Fibroblast of skin of left quadriceps (primary cell): ENCODE measurements around the gene IRF8.
"Not testable (repeated sequence)": the region's sequence is repeated elsewhere in the genome, so short reads cannot be mapped to it uniquely, and the experiment has no call there.

Source experiments
- DNase-seq, 2 experiments: peaks; one replicate each; pipeline ENCODE4 v3.0.0-alpha.2; 2013; ENCODE audit warnings: low read depth in 2 of 2

IRF8 gene

GRCh38 chr16:85892760-85893159 lies 6.2 kb upstream of the IRF8 start:
- no peak for DNase-seq

- DNase-seq, result no peak
Measured at GRCh38 chr16:85894266-85894665, 4.7 kb upstream of the IRF8 start.

DNA sequence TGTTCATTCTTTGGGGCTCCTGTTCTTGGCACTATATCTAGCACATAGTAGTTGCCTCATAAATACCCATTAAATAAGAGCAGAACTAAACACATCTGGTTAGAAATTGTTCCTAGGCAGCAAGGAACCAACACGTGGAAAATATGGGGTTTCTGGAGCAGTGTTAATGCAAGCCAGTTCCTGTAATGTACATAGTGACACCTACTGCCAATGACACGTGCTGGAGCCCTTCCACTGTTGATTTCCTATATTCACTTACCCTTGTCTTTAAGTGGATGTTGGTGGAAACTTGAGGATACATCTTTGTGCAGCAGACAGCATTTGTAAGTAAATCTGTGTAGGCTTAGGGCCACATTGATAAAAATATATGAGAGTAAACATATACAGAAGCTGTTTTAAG lies 1.6 kb upstream of the IRF8 start:
- DNase-seq, result no peak

DNA sequence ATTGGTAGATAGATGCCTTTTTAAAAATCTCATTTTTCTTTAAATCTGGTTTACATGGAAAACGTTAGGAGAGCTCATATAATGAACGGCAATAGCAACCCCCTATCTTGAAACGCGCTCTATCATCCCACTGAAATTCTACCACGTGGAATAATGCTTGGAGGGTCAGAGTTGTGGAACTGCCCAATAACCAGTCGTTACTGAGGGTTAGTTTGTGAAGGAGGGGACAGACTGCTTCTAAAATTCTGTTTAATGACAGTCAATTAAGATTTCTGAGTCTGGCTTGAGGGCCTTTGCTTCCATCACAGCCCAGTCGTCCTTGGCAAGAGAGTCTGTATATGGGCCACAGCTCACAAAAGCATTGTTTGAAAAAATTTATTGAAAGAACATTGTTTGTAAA lies 482 bp downstream of the IRF8 start:
- no peak for DNase-seq

GRCh38 chr16:85900027-85900792 lies 1.2 kb downstream of the IRF8 start:
- DNase-seq, result no peak

DNA sequence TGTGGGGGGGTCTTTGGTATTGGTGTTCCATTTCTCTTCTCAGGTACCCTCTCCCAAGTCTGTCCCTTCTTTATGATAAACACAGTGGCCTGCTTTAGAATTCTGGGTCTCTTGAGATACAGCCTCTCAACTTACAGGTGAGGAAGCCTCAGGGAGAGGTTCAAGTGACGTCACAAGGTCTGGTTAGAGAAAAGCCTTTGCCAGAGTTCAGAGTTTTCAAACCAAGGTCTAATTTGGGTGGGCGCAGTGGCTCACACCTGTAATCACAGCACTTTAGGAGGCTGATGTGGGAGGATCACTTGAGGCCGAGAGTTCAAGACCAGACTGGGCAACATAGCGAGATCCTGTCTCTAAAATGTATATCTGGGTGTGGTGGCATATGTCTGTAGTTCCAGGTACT lies 2.1 kb downstream of the IRF8 start:
- no peak for DNase-seq

DNA sequence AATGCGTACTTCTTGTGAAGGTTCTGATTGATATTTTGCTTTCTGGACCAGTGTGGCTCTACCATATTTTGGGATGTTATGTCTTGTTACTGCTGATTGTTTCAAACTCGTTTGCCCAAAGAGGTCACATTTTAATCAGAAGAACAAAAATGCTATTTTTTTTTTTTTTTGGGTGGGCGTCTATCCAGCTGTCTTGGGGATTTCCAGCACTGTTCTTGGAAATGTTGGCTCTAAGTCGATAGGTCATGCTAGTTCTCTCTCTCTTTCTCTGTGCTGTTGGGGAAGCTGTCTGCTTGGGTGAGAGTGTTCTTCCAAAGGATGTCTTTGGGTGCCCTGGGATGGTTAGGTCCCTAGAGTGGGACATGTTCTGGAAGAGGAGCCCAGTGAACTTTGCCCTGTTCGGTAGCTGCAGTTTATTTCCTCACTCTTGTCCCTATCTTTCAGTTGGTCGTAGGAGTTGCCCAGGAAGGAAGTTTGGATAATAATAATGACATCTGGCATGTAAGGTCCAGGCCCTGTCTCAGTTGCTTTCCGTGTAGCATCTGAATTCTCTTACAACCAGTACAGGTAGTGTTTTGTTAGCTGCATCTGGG lies 2.9 kb downstream of the IRF8 start:
- DNase-seq, result no peak

GRCh38 chr16:85902366-85903155 lies 3.6 kb downstream of the IRF8 start:
- no peak for DNase-seq

DNA sequence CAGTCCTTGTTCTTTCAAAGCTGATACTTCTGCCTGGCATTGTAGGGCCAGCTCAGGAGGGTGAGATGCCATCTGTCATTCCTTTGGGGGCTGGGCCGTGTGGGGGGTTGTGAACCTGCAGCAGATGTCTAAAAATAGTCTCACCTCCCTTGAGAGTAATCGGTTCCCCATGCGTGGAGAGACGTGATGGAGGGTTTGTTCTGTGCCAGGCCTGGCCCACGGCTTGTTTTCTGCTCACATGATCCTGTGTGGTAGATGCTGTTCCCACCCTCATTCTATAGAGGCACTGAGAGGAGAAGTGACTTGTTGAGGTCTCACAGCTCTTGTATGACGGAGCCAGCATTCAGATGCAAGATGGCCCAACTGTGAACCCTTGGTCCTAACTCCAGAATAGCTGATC lies 4.6 kb downstream of the IRF8 start:
- no peak for DNase-seq

DNA sequence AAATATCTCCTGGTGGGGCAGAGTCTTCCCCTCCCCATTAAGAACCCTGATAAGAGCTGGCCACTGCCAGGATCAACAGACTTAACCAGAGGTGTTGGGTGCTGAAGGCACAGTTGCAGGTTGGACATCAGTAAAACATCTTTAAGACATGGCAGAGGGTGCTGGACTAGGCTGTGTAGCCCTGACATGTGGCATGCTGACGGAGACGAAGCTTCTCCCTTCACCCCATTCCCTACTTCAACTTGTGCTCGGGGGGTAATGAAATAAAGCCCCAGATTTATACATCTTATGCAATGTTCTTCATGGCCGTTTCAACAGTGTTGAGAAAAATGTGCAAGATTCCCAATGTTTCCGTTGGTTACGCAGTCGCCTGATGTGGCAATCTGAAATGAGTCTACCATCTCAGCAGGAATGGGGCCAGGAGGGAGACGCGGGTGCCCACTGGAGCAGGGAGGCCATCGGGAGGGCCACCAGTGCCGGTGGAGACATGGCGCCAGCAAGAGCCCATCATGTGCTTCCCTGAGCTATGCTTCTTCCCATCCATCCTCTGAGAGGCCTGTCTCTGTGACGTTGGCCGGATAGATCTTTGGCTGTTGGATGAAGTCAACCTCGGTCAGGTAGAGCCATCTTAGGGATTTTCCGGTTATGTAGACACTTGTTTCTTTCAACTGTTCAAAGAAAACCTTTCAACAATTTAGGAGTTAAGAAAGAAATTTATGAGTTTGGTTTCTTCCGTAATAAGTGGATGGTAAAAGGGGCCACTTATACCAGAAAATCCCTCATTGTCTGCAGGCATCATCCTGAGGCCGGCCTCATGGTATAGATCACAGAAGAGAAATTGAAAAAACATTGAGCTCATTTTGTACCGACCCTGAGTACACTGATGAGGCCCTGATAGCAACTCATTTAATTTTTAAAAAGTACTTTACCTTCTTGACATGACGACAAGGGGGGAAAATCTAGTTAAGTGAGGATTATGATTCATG lies 6.4 kb downstream of the IRF8 start:
- no peak for DNase-seq

GRCh38 chr16:85906349-85906748 lies 7.4 kb downstream of the IRF8 start:
- no peak for DNase-seq

GRCh38 chr16:85907231-85907630 lies 8.3 kb downstream of the IRF8 start:
- not testable (repeated sequence) for DNase-seq

DNA sequence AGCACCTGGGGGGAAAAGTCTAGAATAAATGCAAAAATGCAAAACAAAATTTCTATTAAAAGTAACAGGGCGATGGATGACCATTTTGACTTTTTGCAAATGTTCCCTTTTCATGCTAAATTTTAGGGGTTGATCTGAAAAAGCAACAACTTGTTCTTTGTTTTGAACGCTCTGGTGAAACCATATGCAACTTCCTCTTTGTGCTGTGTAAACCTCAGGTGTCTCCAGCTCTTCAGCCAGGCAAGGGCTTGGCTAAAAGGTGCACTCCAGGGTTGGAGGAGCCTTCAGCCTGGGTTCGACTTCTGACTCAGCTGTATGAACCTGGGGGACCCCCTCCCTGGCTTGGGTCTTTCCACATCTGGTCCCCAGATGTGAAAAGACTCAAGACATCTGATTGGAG lies 9.5 kb downstream of the IRF8 start:
- no peak for DNase-seq

- DNase-seq, result no peak
Measured at GRCh38 chr16:85908889-85909589, 10.1 kb downstream of the IRF8 start.

GRCh38 chr16:85909932-85910853 lies 11.2 kb downstream of the IRF8 start:
- no peak for DNase-seq

GRCh38 chr16:85910854-85911247 lies 11.9 kb downstream of the IRF8 start:
- DNase-seq, result no peak

DNA sequence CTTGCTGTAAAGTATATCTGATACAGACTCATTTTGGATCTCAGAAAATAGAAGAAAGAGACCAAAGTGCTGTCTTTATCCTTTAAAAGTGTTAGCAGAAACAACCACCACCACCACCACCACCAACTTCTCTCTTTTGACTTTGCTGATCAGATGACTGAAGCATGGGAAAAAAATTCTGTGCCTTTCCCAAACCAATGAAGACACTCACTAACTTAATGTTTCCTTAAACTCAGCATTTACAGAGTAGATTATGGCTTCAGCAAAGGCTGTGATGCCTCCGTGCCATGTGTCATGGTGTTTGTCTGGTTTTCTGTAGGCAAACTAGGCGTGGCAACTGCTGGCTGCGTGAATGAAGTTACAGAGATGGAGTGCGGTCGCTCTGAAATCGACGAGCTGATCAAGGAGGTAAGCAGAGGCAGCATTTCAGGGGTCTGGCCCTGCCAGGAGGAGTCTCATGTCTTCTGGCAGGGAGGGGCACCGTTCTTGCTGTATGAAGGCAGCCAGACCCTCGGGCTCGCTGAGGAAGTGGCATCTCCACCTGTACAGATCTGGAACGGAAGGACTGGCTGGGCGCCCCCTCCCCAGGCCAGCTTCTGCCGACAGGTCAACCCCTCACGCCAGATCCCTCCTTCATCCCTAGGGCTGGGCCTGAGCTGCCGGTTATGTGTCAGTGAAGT lies 12.4 kb downstream of the IRF8 start:
- DNase-seq, result no peak

GRCh38 chr16:85912211-85912974 lies 13.4 kb downstream of the IRF8 start:
- DNase-seq, result peak; percentile 60 to 64
